WTC11 (cell line): ENCODE measurements around the gene GALNTL6.

ENCODE experiments used
- AFF4 ChIP-seq: sonication (generic); formaldehyde crosslinking; IDR thresholded peaks from 2 replicates; pipeline ENCODE4 v1.8.1; 2023; ENCODE audit warnings: mild to moderate bottlenecking, missing genetic modification reagents, borderline replicate concordance
- ATF6 ChIP-seq: sonication (generic); formaldehyde crosslinking; IDR thresholded peaks from 2 replicates; pipeline ENCODE4 v1.8.1; 2023; ENCODE audit warnings: mild to moderate bottlenecking, missing genetic modification reagents
- CBFB ChIP-seq: sonication (generic); formaldehyde crosslinking; IDR thresholded peaks from 2 replicates; pipeline ENCODE4 v1.8.1; 2022; ENCODE audit warnings: mild to moderate bottlenecking, low read depth, missing genetic modification reagents
- CREB1 ChIP-seq: sonication (generic); formaldehyde crosslinking; IDR thresholded peaks from 2 replicates; pipeline ENCODE4 v1.8.0; 2023; ENCODE audit warnings: mild to moderate bottlenecking, missing genetic modification reagents
- CTCF ChIP-seq: fragments of 200-600 bp; IDR thresholded peaks from 2 replicates; pipeline ENCODE4 v1.8.0; 2022; ENCODE audit warnings: antibody characterized with exemption
- ESRRA ChIP-seq: sonication (generic); formaldehyde crosslinking; IDR thresholded peaks from 2 replicates; pipeline ENCODE4 v1.8.1; 2022; ENCODE audit warnings: mild to moderate bottlenecking, missing genetic modification reagents, borderline replicate concordance
- ETV6 ChIP-seq: sonication (generic); formaldehyde crosslinking; IDR thresholded peaks from 2 replicates; pipeline ENCODE4 v1.8.1; 2022; ENCODE audit warnings: mild to moderate bottlenecking, missing genetic modification reagents
- FOXP1 ChIP-seq: sonication (generic); formaldehyde crosslinking; IDR thresholded peaks from 2 replicates; pipeline ENCODE4 v1.8.0; 2022; ENCODE audit warnings: missing genetic modification reagents, mild to moderate bottlenecking, moderate library complexity, borderline replicate concordance
- JUN ChIP-seq: sonication (generic); formaldehyde crosslinking; IDR thresholded peaks from 2 replicates; pipeline ENCODE4 v1.8.0; 2023; ENCODE audit warnings: mild to moderate bottlenecking, missing genetic modification reagents
- MAX ChIP-seq: sonication (generic); formaldehyde crosslinking; IDR thresholded peaks from 2 replicates; pipeline ENCODE4 v1.8.0; 2022; ENCODE audit warnings: mild to moderate bottlenecking, missing genetic modification reagents
- TEAD4 ChIP-seq: sonication (generic); formaldehyde crosslinking; IDR thresholded peaks from 2 replicates; pipeline ENCODE4 v1.8.0; 2022; ENCODE audit warnings: mild to moderate bottlenecking, missing genetic modification reagents
- ZSCAN18 ChIP-seq: fragments of 250-450 bp; sonication (Bioruptor Pico); IDR thresholded peaks from 2 replicates; pipeline ENCODE4 v2.1.2; 2022; ENCODE audit warnings: mild to moderate bottlenecking, moderate library complexity

GRCh38 chr4:172649143-172649542 lies 835.9 kb downstream of the GALNTL6 start:
- TF ChIP-seq MAX (CRISPR knock-in tag) (no peak), ETV6 (CRISPR knock-in tag) (no peak), AFF4 (no peak), TEAD4 (CRISPR knock-in tag) (no peak), CTCF (no peak), JUN (CRISPR knock-in tag) (no peak), CBFB (CRISPR knock-in tag) (no peak), CREB1 (CRISPR knock-in tag) (no peak), ESRRA (CRISPR knock-in tag) (no peak), ATF6 (CRISPR knock-in tag) (no peak), FOXP1 (CRISPR knock-in tag) (no peak), ZSCAN18 (CRISPR knock-in tag) (no peak)
